GM19351 (cell line): ENCODE measurements around the gene BLOC1S3.
"Not testable (repeated sequence)": the region's sequence is repeated elsewhere in the genome, so short reads cannot be mapped to it uniquely, and the experiment has no call there.

ENCODE experiments used
- ATAC-seq: cut with Tn5 transposase; IDR thresholded peaks from one replicate; pipeline ENCODE4 v1.9.1; 2021; ENCODE audit warnings: mild to moderate bottlenecking, moderate library complexity; ENCODE audit not compliant: unreplicated experiment

Gene BLOC1S3

GRCh38 chr19:45217957-45218334 is 39.4 kb downstream of the BLOC1S3 start:
- no peak for ATAC-seq

- ATAC-seq: no peak
Observed at GRCh38 chr19:45218426-45218825, 39.8 kb downstream of the BLOC1S3 start.

GRCh38 chr19:45218911-45219743 is 40.5 kb downstream of the BLOC1S3 start:
- ATAC-seq: no peak

- no peak for ATAC-seq
Observed at GRCh38 chr19:45222724-45223123, 44.1 kb downstream of the BLOC1S3 start.

- no peak for ATAC-seq
Observed at GRCh38 chr19:45223879-45224278, 45.3 kb downstream of the BLOC1S3 start.

GRCh38 chr19:45224645-45225044 is 46.1 kb downstream of the BLOC1S3 start:
- no peak for ATAC-seq

- ATAC-seq: not testable (repeated sequence)
Observed at GRCh38 chr19:45229056-45229455, 50.5 kb downstream of the BLOC1S3 start.
